ENCODE results near the gene IFI27L2. TPM values are rescaled to one million over a fixed set of nuclear protein-coding genes. Genes with fewer than 3 reads are reported as not detected.

Gene IFI27L2
- total and polyA plus RNA-seq, 2 of the 8 experiments (the other 6 are each of a cell fraction or from before 2014, with no cell fraction given) = 14.0 to 69.6 TPM

DNA sequence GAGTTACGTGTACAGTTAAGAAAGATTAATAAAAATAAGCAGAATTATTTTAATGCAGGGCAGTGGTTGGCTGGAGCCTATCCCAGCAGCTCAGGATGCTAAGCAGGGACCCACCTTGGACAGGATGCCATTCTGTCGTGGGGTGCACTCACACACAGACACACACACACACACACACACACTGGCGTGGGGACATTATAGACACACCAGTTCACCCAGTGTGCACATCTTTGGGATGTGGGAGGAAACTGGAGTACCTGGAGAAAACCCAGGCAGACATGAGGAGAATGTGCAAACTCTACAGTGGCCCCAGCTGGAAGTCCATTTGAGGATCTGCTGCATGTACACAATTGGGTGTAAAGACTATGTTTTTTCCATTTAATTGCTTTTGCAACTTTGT, 12.8 kb upstream of the IFI27L2 start:
- Histone ChIP-seq H3K23me2 (ENCODE audit: low read depth, low read length) (no peaks in the 10 kb centered on the region), H3K79me1 (ENCODE audit: low read depth, low read length) (no peaks in the 10 kb centered on the region), H3K56ac (replicated peaks; ENCODE audit: insufficient read length, low read depth, low read length) (no peak overlapping the region), H3K14ac (ENCODE audit: insufficient read length) (no peak overlapping the region), H4K5ac (ENCODE audit: insufficient read length, low read depth, low read length) (no peak overlapping the region), H2AFZ (ENCODE audit: low read length) (no peak overlapping the region), H3K36me3 (ENCODE audit: control insufficient read depth in 2 of 4, insufficient read depth in 4 of 4, low read length in 3 of 4) (no peaks in the 10 kb centered on the region), H4K91ac (replicated peaks; ENCODE audit: insufficient read length, low read length) (no peak overlapping the region), H2BK15ac (ENCODE audit: low read length) (no peak overlapping the region; the same call in 1 of the 2 replicates), H3K9me3 (ENCODE audit: insufficient read depth in 2 of 2, low read depth in 1 of 2, low read length in 1 of 2) (no peaks in the 10 kb centered on the region), H2BK20ac (ENCODE audit: low read length) (no peak overlapping the region), H2BK120ac (replicated peaks; ENCODE audit: low read depth, low read length) (no peak overlapping the region), H4K20me1 (replicated peaks in 1 of 2; ENCODE audit: control insufficient read depth in 1 of 2, insufficient read depth in 2 of 2, low read length in 2 of 2) (no peaks in the 10 kb centered on the region), H3K23ac (ENCODE audit: insufficient read length) (no peak overlapping the region), H3K4me1 (replicated peaks in 1 of 4; ENCODE audit: control insufficient read depth in 3 of 4, insufficient read depth in 4 of 4, low read length in 3 of 4) (peaks cover 7 to 17% (median 15%) of the 10 kb centered on the region in 4 experiments; a peak in 6 of 7 replicates), H3K4me2 (ENCODE audit: insufficient read depth in 1 of 2, low read depth in 2 of 2, low read length in 2 of 2) (no peak overlapping the region), H3K9ac (replicated peaks in 1 of 4; ENCODE audit: extremely low read depth in 1 of 4, low read depth in 3 of 4, low read length in 3 of 4) (no peak overlapping the region), H3K79me2 (ENCODE audit: control insufficient read depth in 1 of 2, insufficient read depth in 2 of 2, low read length in 2 of 2) (no peaks in the 10 kb centered on the region), H2BK12ac (ENCODE audit: low read depth, low read length) (no peak overlapping the region), H4K8ac (ENCODE audit: extremely low read depth, insufficient read depth, low read length) (no peak overlapping the region), H3K4ac (replicated peaks; ENCODE audit: insufficient read length, low read depth, low read length) (no peak overlapping the region), H3K27me3 (replicated peaks in 1 of 4; ENCODE audit: control insufficient read depth in 3 of 4, extremely low read depth in 1 of 4, insufficient read depth in 3 of 4, low read length in 3 of 4) (no peaks in the 10 kb centered on the region), H2AK5ac (ENCODE audit: low read depth, low read length) (no peak overlapping the region), H3K27ac (ENCODE audit: low read depth, low read length) (no peak overlapping the region), H3K18ac (ENCODE audit: extremely low read depth, low read length) (no peak overlapping the region), H3K4me3 (ENCODE audit: extremely low read depth in 1 of 4, insufficient read depth in 2 of 4, low read depth in 3 of 4, low read length in 4 of 4) (no peak overlapping the region), H2BK5ac (ENCODE audit: low read depth, low read length) (no peak overlapping the region)
- FAIRE-seq = no peak
- peak in 1 of 2 experiments; percentile 8 for DNase-seq (ENCODE audit: low read depth in 1 of 2, low spot score in 2 of 2)
- WGBS, 2 experiments (ENCODE audit: extremely low coverage in 1 of 2, insufficient coverage in 1 of 2, insufficient read length in 1 of 2, insufficient replicate concordance in 2 of 2, low coverage in 1 of 2, low lambda C conversion rate in 2 of 2, missing lambda C conversion rate in 1 of 2) = 91% methylated on average over 3 of the region's 3 CpGs; no CpG with 5 or more reads in 1 of the 2 experiments
- ChIA-PET CTCF (ENCODE audit: partially characterized antibody) (interaction anchor here (0.5 to 9.2 kb wide), 38 partner anchors 10 to 937 kb away, joined by 3 to 148 read pairs (median 5); partner anchors contain the start of genes CCDC197 and IFI27L2), POLR2A (ENCODE audit: partially characterized antibody) (interaction anchor here (0.9 kb wide), 2 partner anchors 13 to 52 kb away, joined by 3 read pairs; partner anchors contain the start of gene IFI27L2)
- TF ChIP-seq JUND (IDR thresholded peaks at IDR 0.05; ENCODE audit: low read length) (no peak), GTF2F1 (IDR thresholded peaks at IDR 0.05; ENCODE audit: borderline replicate concordance, low read depth, low read length) (no peak)
